HepG2 (cell line): ENCODE results near the gene RHD. TPM values are rescaled to one million over a fixed set of nuclear protein-coding genes. Genes with fewer than 3 reads are reported as not detected.

ENCODE experiments used
- BRD4 ChIP-seq: sonication (generic); formaldehyde crosslinking; IDR thresholded peaks from 2 replicates; pipeline ENCODE4 v1.4.0; 2020; ENCODE audit warnings: missing genetic modification reagents
- GPN1 ChIP-seq: sonication (generic); formaldehyde crosslinking; IDR thresholded peaks from 2 replicates; pipeline ENCODE4 v1.5.1; 2020; ENCODE audit warnings: missing genetic modification reagents, borderline replicate concordance
- HDAC1 ChIP-seq: sonication (generic); formaldehyde crosslinking; IDR thresholded peaks from 2 replicates; pipeline ENCODE4 v1.5.1; 2020; ENCODE audit warnings: mild to moderate bottlenecking, missing genetic modification reagents
- HNRNPLL ChIP-seq: fragments of 200-400 bp; formaldehyde crosslinking; IDR thresholded peaks from 2 replicates; pipeline ENCODE4 v1.6.1; 2017; ENCODE audit warnings: mild to moderate bottlenecking, low read depth, low read length; ENCODE audit not compliant: poor library complexity, severe bottlenecking
- MBD4 ChIP-seq: IDR thresholded peaks from 2 replicates; pipeline ENCODE4 v1.6.1; 2012; ENCODE audit warnings: low read length, inconsistent platforms, borderline replicate concordance
- MTA1 ChIP-seq: sonication (generic); formaldehyde crosslinking; IDR thresholded peaks from 2 replicates; pipeline ENCODE4 v1.4.0; 2020; ENCODE audit warnings: missing genetic modification reagents, mild to moderate bottlenecking, borderline replicate concordance
- NFYB ChIP-seq: sonication (generic); formaldehyde crosslinking; IDR thresholded peaks from 2 replicates; pipeline ENCODE4 v1.4.0; 2020; ENCODE audit warnings: missing genetic modification reagents
- PRMT3 ChIP-seq: sonication (generic); formaldehyde crosslinking; IDR thresholded peaks from 2 replicates; pipeline ENCODE4 v1.8.1; 2022; ENCODE audit warnings: low read depth, mild to moderate bottlenecking, moderate library complexity, missing genetic modification reagents, borderline replicate concordance
- PRPF4 ChIP-seq: fragments of 200-400 bp; formaldehyde crosslinking; IDR thresholded peaks from 2 replicates; pipeline ENCODE4 v1.6.1; 2016; ENCODE audit warnings: low read length, low read depth; ENCODE audit not compliant: poor library complexity, severe bottlenecking
- RFX1 ChIP-seq: fragments of 450-650 bp; IDR thresholded peaks from 2 replicates; pipeline ENCODE4 v1.6.1; 2017
- SMAD9 ChIP-seq: sonication (generic); formaldehyde crosslinking; IDR thresholded peaks from 2 replicates; pipeline ENCODE4 v1.5.1; 2020; ENCODE audit warnings: mild to moderate bottlenecking, missing genetic modification reagents
- SMARCE1 ChIP-seq: fragments of 450-650 bp; IDR thresholded peaks from 2 replicates; pipeline ENCODE4 v1.6.1; 2017; ENCODE audit warnings: borderline replicate concordance
- TOE1 ChIP-seq: sonication (generic); formaldehyde crosslinking; IDR thresholded peaks from 2 replicates; pipeline ENCODE4 v1.4.0; 2020; ENCODE audit warnings: mild to moderate bottlenecking, missing genetic modification reagents
- YEATS2 ChIP-seq: sonication (generic); formaldehyde crosslinking; IDR thresholded peaks from 2 replicates; pipeline ENCODE4 v1.4.0; 2020; ENCODE audit warnings: missing genetic modification reagents, borderline replicate concordance
- ZNF160 ChIP-seq: sonication (generic); formaldehyde crosslinking; IDR thresholded peaks from 2 replicates; pipeline ENCODE4 v1.8.0; 2022; ENCODE audit warnings: mild to moderate bottlenecking, inconsistent platforms, missing genetic modification reagents
- ZNF510 ChIP-seq: sonication (generic); formaldehyde crosslinking; IDR thresholded peaks from 2 replicates; pipeline ENCODE4 v1.4.0; 2020; ENCODE audit warnings: low read depth, mild to moderate bottlenecking, missing genetic modification reagents
- ZNF547 ChIP-seq: sonication (generic); formaldehyde crosslinking; IDR thresholded peaks from 2 replicates; pipeline ENCODE4 v1.5.1; 2020; ENCODE audit warnings: mild to moderate bottlenecking, missing genetic modification reagents
- ZNF567 ChIP-seq: sonication (generic); formaldehyde crosslinking; IDR thresholded peaks from 2 replicates; pipeline ENCODE4 v1.8.1; 2023; ENCODE audit warnings: mild to moderate bottlenecking, missing genetic modification reagents, borderline replicate concordance
- ZNF598 ChIP-seq: sonication (generic); formaldehyde crosslinking; IDR thresholded peaks from 2 replicates; pipeline ENCODE4 v1.5.1; 2020; ENCODE audit warnings: mild to moderate bottlenecking, missing genetic modification reagents, borderline replicate concordance
- ZNF724P ChIP-seq: sonication (generic); formaldehyde crosslinking; IDR thresholded peaks from 2 replicates; pipeline ENCODE4 v1.8.0; 2022; ENCODE audit warnings: missing genetic modification reagents, borderline replicate concordance
- ZNF841 ChIP-seq: sonication (generic); formaldehyde crosslinking; IDR thresholded peaks from 2 replicates; pipeline ENCODE4 v1.8.1; 2023; ENCODE audit warnings: missing genetic modification reagents, borderline replicate concordance
- ZSCAN31 ChIP-seq: sonication (generic); formaldehyde crosslinking; IDR thresholded peaks from 2 replicates; pipeline ENCODE4 v1.5.0; 2020; ENCODE audit warnings: low read depth, mild to moderate bottlenecking, missing genetic modification reagents
- polyA plus RNA-seq, 8 experiments: library from polyadenylated mRNA; depleted of rRNA in 3 of 8; stranded (reverse) in 7 of 8; unstranded in 1 of 8; fragments of >200 nt; fragmentation: Illumina TruSeq in 4 of 8; extraction: Trizol in 4 of 8; gene quantifications; 2 replicates each; pipeline versions ENCODE4 v1.2.1 to v1.2.3, GENCODE V29; 2011 to 2016; ENCODE audit warnings: low read depth in 4 of 8, missing spikeins in 1 of 8, mixed read lengths in 1 of 8; ENCODE audit not compliant: insufficient read depth in 1 of 8
- total RNA-seq, 5 experiments: library from RNA; depleted of rRNA; stranded (reverse); fragments of >200 nt; fragmentation: Illumina TruSeq; extraction: Trizol; gene quantifications; 2 replicates each; pipeline ENCODE4 v1.2.3, GENCODE V29; 2016; ENCODE audit warnings: low read depth in 1 of 5
- TF ChIP-seq, protein P1 (sequence below): sonication (generic); formaldehyde crosslinking; conservative IDR thresholded peaks from 2 replicates; pipeline ENCODE4 v1.4.0; 2020; ENCODE audit warnings: missing genetic modification reagents
- TF ChIP-seq, protein P2 (sequence below): IDR thresholded peaks from 2 replicates; pipeline ENCODE4 v1.6.1; 2016; ENCODE audit warnings: missing genetic modification reagents, missing compliant biosample characterization
- TF ChIP-seq, protein P3 (sequence below): sonication (generic); formaldehyde crosslinking; IDR thresholded peaks from 2 replicates; pipeline ENCODE4 v1.5.0; 2020; ENCODE audit warnings: mild to moderate bottlenecking, low read depth, missing genetic modification reagents, borderline replicate concordance
- TF ChIP-seq, protein P4 (sequence below): sonication (generic); formaldehyde crosslinking; IDR thresholded peaks from 2 replicates; pipeline ENCODE4 v1.5.0; 2020; ENCODE audit warnings: missing genetic modification reagents, mild to moderate bottlenecking, borderline replicate concordance

The RHD gene
- total and polyA plus RNA-seq, 2 of the 13 experiments (the other 11 are each of a cell fraction or from before 2014, with no cell fraction given), result not detected

DNA sequence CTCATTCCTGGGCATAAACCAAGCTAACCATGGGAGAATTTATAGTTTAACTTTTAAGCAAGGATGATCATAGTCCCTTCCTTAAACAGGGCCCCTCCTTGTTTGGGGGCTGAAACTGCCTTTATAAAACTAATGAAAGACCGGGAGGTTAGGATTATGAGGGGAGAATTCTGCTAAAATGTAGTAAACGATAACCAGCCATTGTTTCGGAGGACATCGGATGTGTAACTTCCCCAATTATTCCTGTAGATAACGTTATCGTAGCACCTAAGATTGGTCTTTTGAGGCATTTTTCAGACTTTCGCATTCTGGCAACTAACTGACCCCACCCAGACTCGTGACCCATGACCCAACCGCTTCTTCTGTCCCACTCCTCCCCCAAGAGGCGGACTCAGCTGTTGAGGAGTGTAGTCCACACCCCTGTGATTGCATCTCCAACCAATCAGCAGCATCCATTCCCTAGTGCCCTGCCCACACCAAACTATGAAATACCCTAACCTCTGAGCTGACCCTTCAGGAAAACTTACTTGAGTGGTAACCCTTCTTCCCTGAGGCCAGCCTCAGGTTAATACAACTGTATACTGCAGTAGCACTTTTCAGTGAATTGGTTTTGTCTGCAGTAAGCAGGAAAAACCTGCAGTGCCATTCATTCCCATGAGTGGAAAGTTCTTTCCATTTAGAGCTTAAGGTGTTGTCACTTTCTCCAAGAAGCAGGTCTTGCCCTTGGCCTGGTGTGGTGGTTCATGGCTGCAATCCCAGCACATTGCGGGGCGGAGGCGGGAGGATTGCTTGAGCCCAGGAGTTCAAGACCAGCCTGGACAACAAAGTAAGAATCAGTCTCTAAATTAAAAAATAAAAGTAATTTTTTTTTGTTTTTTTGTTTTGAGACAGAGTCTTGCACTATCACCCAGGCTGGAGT is 39.2 kb upstream of the RHD start (continued):
- TF ChIP-seq ZNF160 (CRISPR knock-in tag), result no peak
- TF ChIP-seq RFX1, result no peak
- 0 out of 2 replicates have a peak, but pooled peaks have one; percentile 7 for TF ChIP-seq YEATS2 (CRISPR knock-in tag)
- TF ChIP-seq, protein P1, sequence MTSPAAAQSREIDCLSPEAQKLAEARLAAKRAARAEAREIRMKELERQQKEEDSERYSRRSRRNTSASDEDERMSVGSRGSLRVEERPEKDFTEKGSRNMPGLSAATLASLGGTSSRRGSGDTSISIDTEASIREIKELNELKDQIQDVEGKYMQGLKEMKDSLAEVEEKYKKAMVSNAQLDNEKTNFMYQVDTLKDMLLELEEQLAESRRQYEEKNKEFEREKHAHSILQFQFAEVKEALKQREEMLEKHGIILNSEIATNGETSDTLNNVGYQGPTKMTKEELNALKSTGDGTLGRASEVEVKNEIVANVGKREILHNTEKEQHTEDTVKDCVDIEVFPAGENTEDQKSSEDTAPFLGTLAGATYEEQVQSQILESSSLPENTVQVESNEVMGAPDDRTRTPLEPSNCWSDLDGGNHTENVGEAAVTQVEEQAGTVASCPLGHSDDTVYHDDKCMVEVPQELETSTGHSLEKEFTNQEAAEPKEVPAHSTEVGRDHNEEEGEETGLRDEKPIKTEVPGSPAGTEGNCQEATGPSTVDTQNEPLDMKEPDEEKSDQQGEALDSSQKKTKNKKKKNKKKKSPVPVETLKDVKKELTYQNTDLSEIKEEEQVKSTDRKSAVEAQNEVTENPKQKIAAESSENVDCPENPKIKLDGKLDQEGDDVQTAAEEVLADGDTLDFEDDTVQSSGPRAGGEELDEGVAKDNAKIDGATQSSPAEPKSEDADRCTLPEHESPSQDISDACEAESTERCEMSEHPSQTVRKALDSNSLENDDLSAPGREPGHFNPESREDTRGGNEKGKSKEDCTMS (CRISPR knock-in tag), result no peak
- TF ChIP-seq MTA1 (CRISPR knock-in tag), result no peak
- TF ChIP-seq ZNF547, result no peak
- no peak for TF ChIP-seq ZNF598
- TF ChIP-seq GPN1 (CRISPR knock-in tag), result no peak
- TF ChIP-seq, protein P2, sequence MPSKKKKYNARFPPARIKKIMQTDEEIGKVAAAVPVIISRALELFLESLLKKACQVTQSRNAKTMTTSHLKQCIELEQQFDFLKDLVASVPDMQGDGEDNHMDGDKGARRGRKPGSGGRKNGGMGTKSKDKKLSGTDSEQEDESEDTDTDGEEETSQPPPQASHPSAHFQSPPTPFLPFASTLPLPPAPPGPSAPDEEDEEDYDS (CRISPR knock-in tag), result peak; percentile 83
- TF ChIP-seq BRD4 (CRISPR knock-in tag), result no peak
- no peak for TF ChIP-seq TOE1
- TF ChIP-seq SMAD9 (CRISPR knock-in tag), result no peak
- TF ChIP-seq, protein P3, sequence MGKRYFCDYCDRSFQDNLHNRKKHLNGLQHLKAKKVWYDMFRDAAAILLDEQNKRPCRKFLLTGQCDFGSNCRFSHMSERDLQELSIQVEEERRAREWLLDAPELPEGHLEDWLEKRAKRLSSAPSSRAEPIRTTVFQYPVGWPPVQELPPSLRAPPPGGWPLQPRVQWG, result no peak
- no peak for TF ChIP-seq ZNF567 (CRISPR knock-in tag)
- TF ChIP-seq NFYB (CRISPR knock-in tag), result peak; percentile 55; the same call in 1 of the 2 replicates
- TF ChIP-seq ZNF724P, result 0 out of 2 replicates have a peak, but pooled peaks have one; percentile 10
- TF ChIP-seq SMARCE1, result no peak
- TF ChIP-seq ZSCAN31 (CRISPR knock-in tag), result peak; percentile 52; the same call in 1 of the 2 replicates
- TF ChIP-seq HDAC1 (CRISPR knock-in tag), result no peak
- no peak for TF ChIP-seq ZNF510 (CRISPR knock-in tag)
- TF ChIP-seq ZNF841 (CRISPR knock-in tag), result no peak
- TF ChIP-seq PRMT3 (CRISPR knock-in tag), result no peak
- no peak for TF ChIP-seq PRPF4
- TF ChIP-seq, protein P4, sequence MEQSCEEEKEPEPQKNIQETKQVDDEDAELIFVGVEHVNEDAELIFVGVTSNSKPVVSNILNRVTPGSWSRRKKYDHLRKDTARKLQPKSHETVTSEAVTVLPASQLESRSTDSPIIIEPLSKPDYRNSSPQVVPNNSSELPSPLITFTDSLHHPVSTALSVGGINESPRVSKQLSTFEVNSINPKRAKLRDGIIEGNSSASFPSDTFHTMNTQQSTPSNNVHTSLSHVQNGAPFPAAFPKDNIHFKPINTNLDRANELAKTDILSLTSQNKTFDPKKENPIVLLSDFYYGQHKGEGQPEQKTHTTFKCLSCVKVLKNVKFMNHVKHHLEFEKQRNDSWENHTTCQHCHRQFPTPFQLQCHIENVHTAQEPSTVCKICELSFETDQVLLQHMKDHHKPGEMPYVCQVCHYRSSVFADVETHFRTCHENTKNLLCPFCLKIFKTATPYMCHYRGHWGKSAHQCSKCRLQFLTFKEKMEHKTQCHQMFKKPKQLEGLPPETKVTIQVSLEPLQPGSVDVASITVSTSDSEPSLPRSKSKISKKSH, result no peak
- no peak for TF ChIP-seq HNRNPLL
- no peak for TF ChIP-seq MBD4
